GM18868 (cell line): ENCODE data around the gene WAPL.
A peak's percentile ranks its signal among the peaks of the same experiment; 100 is the strongest.
"Not testable (repeated sequence)": the region's sequence is repeated elsewhere in the genome, so short reads cannot be mapped to it uniquely, and the experiment has no call there.

Experiments used
- ATAC-seq: cut with Tn5 transposase; IDR thresholded peaks from one replicate; pipeline ENCODE4 v1.9.1; 2021; ENCODE audit warnings: mild to moderate bottlenecking, moderate library complexity; ENCODE audit not compliant: unreplicated experiment

The WAPL gene

GRCh38 chr10:86525713-86526112 is 4.1 kb upstream of the WAPL start:
- not testable (repeated sequence) for ATAC-seq

DNA sequence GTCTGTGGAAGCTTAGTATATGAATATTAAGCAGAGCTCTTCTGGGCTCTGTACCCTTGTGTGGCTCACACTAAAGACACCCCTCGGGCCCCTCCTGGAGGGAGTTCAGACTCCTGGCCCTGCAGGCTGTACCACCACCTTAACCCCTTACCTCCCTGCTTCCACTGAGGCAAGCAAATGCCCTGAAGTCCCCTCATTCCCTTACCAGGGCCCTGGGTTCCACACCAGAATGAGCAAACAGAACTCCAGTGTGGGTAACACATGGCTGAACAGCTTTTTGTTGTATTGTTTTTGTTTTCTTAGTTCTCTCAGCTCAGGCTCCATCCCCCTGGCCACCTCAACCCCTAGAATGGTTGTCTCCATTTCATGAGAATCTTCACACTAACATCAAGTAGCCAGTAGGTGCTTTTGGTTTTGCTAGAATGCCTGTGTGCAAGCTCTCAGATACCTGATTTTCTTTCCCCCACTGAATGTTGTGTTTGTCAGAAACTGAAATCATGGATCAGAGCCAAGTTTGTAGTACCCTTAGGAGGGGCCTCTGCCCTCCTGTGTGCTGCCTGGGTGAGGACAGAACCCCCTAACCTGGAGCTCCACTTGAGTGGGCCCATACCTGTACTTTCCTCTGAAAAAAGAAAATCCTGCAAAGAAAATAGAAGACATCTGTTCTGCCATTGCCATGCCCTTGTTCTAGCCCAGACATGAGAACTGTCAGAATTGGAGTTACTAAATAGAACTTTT is 2.8 kb upstream of the WAPL start:
- ATAC-seq: no peak

DNA sequence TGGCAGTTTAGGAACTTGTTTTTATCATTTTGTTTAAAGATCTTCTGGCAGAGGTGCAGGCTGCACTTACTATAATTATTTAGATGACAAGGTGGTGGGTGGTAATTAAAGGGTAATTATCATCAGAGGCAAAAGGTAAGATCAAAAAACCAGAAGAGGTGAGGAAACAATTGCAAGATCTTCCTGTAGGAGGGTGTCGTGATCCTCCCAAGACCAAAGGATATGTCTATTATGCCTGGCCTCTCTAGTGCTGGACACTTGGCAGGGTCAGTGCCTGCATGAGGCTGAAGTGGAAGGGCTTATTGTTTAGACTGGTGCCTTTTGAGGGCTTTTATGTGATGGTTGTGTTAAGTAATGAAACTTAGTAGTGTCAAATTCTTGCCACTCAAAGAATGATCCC is 1.8 kb upstream of the WAPL start:
- ATAC-seq: no peak

- ATAC-seq: no peak
Observed at GRCh38 chr10:86522510-86522855, 891 bp upstream of the WAPL start.

GRCh38 chr10:86520871-86521677 is 518 bp downstream of the WAPL start:
- peak; percentile 22 for ATAC-seq

GRCh38 chr10:86518781-86519180 is 2.8 kb downstream of the WAPL start:
- ATAC-seq: no peak

DNA sequence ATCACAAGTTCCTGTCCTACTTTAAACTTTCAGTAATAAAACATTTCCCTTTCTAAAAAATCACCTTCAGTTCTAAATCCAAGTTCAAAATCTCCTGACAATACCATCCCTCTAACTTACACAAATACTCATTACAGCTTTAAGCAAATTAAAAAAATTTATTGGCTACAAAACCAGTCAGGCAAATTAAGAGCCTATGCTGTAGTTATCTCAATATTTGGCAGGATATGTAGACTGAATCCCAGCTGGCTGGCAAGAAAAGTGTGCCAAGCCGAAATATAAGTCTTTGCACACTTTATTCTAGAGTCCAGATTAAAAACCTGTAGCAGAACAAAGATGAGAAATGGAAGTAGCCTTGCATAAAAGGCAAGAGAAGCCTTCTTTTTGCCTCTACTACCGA is 9.5 kb downstream of the WAPL start:
- no peak for ATAC-seq

- ATAC-seq: no peak
Observed at GRCh38 chr10:86511027-86511865, 10.3 kb downstream of the WAPL start.

DNA sequence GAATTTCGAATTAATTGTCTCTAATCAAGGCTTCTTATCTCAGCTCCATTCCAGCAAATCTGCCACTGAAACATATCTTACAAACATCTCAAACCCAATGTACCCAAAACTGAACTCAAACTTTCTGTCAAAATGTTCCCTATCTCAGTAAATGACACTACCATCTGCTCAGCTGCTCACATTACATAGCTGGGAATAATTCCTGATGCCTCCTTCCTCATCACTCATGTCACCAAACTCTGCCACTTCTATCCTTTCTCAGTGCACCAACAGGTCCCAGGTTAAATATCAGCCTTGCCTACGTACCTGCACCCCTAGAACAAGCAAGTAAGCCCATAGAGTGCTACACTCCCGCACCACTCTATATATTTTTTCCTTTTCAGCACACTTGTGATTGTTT is 12.4 kb downstream of the WAPL start:
- no peak for ATAC-seq

- no peak for ATAC-seq
Observed at GRCh38 chr10:86508217-86508616, 13.4 kb downstream of the WAPL start.

GRCh38 chr10:86506499-86506898 is 15.1 kb downstream of the WAPL start:
- ATAC-seq: peak; percentile 63

DNA sequence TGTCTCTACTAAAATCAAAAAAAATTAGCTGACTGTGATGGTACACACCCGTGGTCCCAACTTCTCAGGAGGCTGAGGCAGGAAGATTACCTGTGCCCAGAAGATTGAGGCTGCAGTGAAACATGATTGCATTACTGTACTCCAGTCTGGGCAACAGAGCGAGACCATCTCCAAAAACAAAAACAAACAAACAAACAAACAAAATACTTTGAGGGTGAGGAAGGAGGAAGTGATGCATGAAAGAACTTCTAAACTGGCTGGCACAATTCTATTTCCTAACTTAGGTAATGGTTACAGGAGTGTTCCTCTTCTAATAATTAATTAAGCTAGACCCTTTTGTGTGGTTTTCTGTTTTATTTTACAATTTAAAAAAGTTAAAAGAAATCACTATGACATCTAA is 15.5 kb downstream of the WAPL start:
- ATAC-seq: no peak

- ATAC-seq: no peak
Observed at GRCh38 chr10:86504510-86504909, 17.1 kb downstream of the WAPL start.

- ATAC-seq: no peak
Observed at GRCh38 chr10:86500846-86501245, 20.7 kb downstream of the WAPL start.

DNA sequence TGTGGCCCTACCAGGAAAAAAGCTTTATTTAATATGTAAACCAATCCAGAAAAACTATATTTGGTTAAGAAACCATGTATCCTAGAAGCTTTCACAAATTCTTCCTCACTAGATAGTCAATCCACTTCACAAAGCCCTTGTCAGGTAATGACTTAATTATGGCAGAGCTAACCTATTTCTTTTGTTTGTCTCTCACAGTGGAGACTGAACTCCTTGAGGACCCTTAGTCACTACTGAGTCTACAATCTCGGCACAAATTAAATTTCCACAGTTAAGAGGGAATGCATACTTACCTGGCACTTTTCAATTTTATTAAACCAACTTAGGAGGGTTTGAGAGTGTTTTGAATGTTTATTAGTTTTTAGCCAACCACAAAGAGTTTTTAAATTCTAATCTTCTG is 23.0 kb downstream of the WAPL start:
- no peak for ATAC-seq

DNA sequence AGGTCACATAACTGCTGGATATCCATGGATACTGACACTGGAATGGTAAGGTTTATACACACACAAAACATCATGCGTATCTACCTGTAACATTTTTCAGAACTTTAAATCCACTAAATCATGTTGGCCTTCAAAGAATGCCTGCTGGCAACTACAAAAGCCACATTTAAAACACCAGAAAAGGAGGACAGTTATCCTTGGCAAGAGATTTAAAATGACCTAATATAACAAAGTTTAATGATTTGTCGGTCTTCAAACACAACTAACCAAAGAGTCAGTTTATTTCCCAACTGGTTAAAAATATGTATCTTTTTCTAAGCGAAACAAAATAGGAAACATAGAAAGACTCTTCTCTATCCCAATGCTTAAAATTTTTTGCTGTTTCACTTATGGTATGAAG is 24.0 kb downstream of the WAPL start:
- ATAC-seq: no peak

DNA sequence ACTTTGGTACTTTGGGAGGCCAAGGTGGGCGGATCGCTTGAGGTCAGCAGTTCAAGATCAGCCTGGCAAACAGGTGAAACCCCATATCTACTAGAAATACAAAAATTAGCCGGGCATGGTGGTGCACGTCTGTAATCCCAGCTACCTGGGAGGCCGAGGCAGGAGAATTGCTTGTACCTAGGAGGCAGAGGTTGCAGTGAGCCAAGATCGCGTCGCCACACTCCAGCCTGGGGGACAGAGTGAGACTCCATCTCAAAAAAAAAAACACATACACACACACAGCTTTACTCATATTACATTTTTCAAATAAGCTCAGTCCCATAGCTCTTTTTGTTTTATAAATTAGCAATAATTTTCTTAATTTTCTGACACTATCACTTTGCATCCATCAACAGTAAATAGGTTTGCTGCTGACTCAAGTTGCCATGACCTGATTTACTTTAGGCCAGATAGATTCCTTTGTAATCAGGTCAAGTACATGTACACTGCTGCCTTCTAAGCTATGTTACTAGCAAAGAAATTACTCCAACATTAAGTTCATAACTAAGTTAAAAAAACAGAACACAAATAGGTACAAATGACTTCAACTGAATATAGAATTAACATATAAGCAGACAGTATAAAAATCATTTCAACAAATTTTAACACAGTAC is 31.5 kb downstream of the WAPL start:
- no peak for ATAC-seq

- no peak for ATAC-seq
Observed at GRCh38 chr10:86489071-86489810, 32.4 kb downstream of the WAPL start.

GRCh38 chr10:86486856-86487255 is 34.7 kb downstream of the WAPL start:
- ATAC-seq: peak; percentile 65

- ATAC-seq: no peak
Observed at GRCh38 chr10:86483664-86484063, 37.9 kb downstream of the WAPL start.
